HG02571 (cell line): ENCODE results near the gene TBC1D1.
A peak's percentile ranks its signal among the peaks of the same experiment; 100 is the strongest.

Experiments
- ATAC-seq: cut with Tn5 transposase; IDR thresholded peaks from one replicate; pipeline ENCODE4 v1.9.1; 2021; ENCODE audit warnings: mild to moderate bottlenecking, moderate library complexity; ENCODE audit not compliant: unreplicated experiment

Gene TBC1D1, protein sequence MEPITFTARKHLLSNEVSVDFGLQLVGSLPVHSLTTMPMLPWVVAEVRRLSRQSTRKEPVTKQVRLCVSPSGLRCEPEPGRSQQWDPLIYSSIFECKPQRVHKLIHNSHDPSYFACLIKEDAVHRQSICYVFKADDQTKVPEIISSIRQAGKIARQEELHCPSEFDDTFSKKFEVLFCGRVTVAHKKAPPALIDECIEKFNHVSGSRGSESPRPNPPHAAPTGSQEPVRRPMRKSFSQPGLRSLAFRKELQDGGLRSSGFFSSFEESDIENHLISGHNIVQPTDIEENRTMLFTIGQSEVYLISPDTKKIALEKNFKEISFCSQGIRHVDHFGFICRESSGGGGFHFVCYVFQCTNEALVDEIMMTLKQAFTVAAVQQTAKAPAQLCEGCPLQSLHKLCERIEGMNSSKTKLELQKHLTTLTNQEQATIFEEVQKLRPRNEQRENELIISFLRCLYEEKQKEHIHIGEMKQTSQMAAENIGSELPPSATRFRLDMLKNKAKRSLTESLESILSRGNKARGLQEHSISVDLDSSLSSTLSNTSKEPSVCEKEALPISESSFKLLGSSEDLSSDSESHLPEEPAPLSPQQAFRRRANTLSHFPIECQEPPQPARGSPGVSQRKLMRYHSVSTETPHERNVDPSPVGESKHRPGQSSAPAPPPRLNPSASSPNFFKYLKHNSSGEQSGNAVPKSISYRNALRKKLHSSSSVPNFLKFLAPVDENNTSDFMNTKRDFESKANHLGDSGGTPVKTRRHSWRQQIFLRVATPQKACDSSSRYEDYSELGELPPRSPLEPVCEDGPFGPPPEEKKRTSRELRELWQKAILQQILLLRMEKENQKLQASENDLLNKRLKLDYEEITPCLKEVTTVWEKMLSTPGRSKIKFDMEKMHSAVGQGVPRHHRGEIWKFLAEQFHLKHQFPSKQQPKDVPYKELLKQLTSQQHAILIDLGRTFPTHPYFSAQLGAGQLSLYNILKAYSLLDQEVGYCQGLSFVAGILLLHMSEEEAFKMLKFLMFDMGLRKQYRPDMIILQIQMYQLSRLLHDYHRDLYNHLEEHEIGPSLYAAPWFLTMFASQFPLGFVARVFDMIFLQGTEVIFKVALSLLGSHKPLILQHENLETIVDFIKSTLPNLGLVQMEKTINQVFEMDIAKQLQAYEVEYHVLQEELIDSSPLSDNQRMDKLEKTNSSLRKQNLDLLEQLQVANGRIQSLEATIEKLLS (N-terminal part only)

DNA sequence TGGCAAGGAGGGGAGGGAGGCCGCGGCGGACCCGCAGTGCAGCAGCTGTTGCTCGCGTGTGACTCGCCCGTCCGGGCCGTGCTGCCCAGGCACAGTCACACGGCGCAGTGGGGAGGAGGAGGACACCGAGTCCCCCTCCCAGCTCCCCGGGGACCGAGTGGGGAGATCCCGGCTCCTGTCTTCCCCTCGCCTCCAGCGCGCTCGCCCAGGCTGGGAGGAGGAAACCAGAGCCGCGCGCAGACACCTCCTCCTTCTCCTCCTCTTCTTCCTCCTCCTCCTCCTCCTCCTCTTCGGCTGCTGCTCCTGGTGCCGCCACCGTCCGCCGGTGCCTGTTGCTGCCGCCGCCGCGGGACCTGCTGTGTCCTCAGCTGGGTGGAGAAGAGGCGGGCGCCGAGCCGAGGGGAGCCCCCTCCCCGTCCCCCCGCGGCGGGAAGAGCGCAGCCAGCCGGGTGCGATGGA, at the start of gene TBC1D1:
TBC1D1 (plus strand) TSS at position 284 of the 459 bp plus-strand sequence. CDS start 11,012 bp downstream, outside the sequence.
- peak; percentile 34 for ATAC-seq

DNA sequence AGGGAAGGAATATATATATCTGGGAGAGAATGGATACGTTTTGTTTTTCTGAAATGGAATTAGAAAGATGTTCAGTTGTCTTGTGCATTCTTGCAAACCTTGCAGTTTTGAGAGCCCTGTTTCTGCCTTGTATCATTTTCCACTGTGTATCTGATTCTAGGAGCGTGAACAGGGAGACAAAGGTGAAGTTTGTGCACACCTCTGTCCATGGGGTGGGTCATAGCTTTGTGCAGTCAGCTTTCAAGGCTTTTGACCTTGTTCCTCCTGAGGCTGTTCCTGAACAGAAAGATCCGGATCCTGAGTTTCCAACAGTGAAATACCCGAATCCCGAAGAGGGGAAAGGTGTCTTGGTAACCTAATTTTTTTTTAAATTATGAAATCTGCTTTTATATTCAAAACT, 46.7 kb upstream of the TBC1D1 start:
- ATAC-seq: no peak

DNA sequence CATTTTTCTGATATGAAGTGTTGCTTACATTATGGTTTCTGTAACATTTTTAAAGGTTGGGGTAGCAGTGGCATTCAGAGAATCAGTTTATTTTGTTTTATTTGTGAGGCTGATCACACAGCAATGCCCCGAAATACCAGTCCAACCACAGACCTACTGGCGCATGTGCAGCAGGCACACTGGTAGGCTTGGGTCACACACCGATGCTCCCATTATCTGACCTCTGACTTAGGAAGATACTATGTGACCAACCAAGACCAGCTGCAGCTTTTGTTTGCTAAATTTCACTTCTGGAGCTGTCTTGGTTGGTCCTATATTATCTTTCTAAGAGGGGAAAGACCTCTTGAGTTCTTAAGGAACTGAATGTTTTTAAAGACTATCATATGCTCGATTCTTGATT, 45.7 kb upstream of the TBC1D1 start:
- no peak for ATAC-seq

DNA sequence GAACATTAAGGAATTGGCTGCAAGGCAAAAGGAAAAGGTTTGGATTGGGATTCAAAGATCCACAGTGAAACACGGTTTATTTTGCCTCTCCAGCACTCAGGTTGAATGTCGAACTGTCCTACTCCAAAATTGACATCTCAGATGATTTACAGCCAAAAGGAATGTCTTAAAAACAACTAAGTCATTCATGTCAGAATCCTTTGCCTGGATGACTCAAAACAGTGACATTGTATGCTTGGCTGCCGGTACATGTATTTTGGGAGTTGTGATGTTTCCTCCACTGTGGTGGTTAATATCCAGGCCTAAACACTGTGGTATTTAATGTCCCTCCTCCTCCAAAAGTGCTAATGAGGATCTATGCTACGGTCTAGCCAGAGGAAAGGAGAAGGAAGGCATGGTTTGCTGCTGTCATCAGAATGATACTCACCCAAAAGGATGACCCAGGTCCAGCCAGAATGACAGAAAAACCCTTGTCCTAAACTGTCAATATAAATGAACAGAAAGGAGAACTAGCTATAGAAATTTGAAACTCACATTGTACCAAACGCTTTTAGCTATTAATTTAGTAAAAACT, 43.5 kb upstream of the TBC1D1 start:
- ATAC-seq: no peak

DNA sequence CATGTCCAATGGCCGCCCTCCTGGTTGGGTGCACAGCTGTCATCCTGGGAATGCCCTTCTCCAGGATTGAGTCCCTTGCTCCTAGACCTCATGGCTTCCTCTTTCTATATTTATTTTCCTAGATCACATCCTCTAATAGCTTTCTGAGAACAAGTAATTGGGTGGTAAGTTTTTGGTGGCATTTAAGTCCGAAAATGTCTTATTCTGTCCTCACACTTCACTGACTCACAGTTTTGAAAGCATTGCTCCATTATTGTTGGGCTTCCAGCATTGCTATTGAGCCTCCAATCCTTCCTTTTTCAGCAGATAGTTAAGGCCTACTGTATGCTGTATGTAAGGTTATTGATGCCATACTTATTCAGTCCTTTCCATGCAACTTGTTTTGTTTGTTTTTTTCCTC, 38.5 kb upstream of the TBC1D1 start:
- ATAC-seq: no peak

DNA sequence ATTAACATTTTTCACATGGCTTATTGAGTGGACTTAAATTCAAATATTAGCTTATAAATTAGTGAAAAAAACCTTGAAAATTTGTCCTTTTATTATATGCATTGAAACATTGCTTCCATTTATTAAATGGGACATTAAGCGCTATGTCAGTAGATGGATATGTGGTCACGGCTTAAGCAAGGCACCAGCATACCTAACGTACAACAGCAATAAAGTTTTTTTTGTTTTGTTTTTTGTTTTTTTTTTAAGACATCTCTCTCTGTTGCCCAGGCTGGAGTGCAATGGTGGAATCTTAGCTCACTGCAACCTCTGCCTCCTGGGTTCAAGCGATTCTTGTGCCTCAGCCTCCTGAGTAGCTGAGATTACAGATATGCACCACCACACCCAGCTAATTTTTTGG, 32.8 kb upstream of the TBC1D1 start:
- ATAC-seq: no peak

DNA sequence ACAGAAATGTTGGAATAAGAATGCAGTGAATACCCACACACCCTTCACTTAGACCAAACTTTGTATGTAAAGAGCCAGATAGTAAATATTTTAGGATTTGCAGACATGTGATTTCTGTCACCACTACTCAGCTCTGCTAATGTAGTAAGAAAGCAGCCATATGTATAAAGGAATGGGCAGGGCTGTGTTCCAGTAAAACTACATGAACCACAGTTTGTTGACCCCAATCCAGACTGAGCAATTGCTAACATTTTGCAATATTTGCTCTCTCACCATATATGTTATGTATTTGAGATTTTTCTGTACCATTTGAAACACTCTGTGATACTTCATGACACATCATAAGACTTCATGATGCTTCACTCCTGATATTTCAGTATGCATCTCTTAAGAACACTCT, 32.0 kb upstream of the TBC1D1 start:
- ATAC-seq: no peak

DNA sequence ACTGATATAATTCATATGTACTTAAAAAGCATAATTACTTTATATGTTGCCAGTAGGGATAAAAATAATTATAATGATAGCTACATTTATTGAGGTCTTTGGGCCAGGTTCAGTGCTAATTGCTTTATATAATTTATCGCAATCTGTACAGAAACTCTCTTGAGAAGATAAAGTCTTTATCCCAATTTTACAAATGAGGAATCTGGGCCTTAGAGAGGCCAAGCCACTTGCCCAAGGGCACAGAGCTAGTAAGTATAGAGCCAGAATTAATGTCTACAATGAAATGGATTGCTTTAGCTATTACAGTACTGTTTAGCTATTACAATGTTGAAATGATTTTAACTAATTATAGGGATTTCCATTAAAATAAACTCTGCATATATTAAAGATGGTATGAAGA, 30.6 kb upstream of the TBC1D1 start:
- no peak for ATAC-seq

DNA sequence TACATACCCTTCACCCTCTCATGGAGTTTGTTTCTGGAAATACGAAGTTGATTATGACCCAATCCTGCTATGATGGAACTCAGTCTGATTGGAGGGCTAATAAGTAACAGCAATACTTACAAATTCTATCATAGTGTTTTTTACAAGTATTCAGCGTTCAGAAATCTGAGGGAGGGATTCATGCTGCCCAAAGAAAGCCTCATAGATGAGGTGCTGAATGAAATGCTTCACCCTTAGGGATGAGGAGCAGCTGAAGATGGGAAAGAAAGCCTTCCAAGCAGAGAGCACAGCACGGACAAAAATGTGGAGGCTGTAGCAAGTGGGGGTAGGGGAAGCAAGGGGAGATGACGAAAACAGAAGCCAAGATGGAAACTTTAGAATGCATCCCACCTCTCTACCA, 27.9 kb upstream of the TBC1D1 start:
- no peak for ATAC-seq

DNA sequence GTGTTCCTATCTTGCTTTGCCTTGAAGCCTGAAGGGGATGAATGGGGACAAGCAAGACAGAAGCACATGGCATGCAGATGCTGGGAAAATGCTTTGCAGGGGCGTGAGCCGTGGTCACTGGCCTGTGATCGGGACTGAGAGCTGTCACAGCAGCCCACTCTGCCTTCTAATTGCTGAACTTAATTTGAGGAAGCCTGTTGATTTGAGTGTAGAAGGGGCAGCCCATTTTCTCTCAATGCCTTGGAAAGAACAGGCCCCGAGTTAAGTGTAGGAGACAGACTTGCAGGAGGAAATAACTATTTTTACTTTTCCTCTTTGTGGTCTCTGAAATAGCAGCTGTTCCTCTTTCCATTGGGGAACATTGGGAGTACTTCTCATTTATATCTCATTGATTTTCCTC, 26.1 kb upstream of the TBC1D1 start:
- no peak for ATAC-seq

DNA sequence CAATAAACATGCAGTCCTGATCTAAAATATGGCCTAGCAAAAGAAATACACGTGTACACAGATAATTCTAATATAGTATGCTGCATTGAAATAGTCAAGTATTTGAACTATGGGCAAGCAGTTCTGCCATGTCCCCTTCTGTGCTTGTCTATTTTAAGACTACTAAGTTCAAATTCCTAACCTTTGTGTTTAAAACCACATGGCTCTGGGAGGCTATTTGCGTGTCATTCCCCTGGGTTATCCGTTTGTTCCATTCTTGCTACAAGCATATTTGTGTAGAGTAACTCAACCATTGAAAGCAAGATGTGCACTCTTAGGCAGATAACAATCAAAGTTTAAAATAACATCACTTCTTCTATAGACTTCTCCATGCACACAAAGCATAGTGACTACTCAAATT, 25.4 kb upstream of the TBC1D1 start:
- no peak for ATAC-seq

DNA sequence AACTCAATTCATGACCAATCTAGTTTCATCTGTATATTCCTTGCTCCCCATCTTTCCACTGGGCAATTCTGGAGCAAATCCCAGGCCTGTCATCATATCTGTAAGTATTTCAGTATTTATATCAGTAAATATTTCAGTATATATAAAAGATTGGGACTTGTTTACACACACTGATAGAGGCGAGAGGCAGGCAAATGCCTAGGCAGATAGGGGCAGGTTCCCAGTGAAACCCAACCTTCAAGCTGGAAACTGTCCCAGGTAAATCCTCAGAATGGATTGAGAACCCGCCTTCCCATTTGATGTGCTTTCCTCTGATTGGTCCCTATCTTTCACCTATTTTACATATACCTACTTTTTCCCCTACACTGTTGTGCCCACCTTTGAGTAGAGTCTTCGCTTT, 23.8 kb upstream of the TBC1D1 start:
- no peak for ATAC-seq

DNA sequence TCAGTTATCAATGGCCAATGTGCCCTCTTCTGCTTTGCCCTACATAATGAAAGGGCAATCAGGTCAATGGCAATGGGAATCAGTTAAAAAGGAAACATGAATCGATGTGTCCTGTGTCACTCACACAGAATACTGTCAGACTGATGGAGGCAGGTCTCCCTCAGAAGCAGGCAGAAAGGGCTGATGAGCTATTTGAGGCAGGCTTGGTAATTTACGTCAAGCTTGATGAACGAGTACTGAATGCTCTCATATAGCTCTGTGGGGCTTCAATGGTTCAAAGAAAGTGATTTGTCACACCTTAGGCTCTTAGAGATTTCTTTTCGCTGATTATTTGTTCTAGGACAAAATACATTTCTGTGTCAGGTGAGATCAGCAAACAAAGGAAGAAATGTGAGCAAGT, 22.6 kb upstream of the TBC1D1 start:
- ATAC-seq: no peak

DNA sequence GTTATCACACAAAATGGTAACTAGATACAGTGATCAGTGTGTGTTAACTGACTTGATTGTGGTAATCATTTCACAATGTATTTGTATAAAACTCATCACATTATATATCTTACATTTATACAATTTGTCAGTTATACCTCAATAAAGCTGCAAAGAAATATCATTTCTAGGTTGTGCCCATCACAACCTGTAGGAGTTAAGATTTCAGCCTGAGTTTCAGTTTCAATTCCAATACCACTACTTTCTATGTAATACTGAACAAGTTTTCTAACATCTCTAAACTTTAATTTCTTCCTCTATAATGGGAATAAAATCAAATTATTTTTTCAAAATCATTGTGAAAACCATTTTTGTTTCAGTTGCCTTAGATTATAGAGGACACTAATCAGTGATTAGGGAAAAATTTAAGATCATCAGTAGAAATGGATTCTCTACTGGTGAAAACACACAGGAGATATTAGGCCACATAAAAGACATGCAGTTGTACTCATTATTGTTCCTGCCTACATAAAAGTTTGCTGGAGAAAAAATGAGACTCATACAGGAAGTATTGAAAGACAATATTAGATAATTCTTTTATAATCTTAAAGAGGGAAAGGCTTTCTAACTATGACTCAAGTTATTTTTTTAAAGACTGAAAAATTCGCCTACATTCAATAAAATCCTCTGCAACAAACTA, 18.4 kb upstream of the TBC1D1 start:
- ATAC-seq: no peak

DNA sequence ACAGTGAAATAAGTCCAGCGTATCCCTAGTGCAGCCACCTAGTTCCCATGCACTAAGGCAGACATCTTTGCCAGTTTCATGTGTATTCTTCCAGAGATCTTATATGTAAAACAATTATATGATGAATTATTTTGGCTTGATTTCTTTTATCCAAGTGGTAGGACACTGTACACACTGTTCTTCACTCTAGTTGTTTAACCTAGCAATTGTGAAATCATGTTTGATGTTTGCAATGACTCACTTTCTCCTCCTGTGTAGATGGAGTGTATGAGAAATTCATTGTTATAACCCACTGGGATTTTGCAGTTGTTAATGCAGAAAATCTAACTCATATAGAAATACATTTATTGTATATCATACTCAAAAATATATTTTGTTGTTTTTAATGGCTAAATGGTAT, 17.5 kb upstream of the TBC1D1 start:
- ATAC-seq: no peak

DNA sequence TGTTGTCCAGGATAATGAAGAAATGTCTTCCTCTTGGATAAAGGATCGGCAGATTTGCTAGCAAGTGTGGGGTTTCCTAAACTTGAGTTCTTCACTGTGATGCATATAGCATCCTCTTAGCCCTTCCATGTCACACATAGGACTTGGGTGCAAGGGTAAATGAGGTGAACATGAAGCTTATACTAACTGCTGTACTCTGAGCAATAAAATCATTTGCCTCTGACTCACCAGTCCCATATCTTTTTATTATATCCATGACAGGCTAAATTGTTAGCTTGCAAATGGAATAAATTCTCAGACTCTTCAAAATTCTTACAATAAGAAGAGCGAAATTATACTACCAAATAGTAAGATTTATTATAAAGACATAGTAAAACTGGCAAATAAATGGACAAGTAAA, 14.7 kb upstream of the TBC1D1 start:
- ATAC-seq: no peak

DNA sequence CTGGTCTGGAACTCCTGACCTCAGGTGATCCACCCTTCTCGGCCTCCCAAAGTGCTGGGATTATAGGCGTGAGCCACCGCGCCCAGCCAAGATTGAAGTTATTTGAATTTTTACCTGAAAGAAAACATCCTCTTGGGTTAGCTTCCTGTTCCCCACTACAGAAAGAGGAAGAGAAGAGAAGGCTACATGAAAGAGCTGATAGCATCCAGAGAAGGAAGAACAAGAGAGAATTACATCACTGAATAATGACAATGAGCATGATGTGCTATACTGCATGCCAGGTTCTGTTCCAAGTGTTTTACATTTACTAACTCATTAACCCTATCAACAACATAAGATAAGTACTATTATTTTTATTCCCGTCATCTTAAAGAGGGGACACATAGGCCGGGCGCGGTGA, 11.5 kb upstream of the TBC1D1 start:
- no peak for ATAC-seq

DNA sequence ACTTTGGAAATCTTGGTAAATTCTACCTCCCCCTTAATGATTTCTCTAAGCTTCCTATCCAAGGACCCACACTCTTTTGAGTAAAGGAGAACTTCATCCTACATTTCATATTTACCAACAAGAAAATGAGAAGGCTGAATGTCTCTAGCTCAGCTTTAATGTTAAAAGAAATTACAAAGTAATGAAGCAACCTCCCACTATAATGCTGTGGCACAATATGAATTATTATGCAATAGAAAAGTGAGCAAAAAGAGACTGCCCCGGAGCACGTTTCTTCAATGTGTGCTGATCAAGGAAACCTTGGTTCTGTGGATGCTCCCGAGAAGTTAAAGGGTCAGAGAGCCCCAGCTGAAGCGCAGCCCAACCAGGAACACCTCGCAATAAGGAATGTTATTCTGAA, 9.1 kb upstream of the TBC1D1 start:
- ATAC-seq: no peak

DNA sequence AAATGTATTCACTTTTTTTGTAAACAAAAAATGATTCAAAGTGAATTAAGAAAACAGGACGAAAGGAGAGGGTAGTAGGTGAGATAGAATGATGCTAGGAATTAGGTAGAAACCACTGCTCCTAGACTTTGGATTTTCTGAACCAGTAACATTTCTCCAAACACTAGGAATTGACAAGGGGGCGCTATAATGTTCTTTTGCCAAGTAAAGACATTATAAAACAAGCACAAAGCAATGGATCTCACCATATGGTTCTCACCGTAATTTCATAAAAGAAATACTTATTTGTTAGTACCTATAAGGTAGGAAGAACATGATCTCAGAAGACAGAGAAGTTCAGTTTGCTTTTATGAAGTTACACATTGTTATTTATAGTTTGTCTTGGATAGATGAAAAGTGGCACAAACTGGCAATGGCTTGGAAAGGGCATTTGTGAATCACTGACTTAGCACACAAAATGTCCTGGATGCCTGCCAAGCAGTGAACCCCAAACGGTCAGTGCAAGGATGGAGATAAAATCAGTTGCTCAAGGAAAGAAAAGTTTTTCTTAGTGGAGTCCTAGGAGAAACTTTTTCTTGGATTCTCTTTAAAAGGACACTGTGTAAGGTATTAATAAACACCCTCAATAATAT, 8.1 kb upstream of the TBC1D1 start:
- no peak for ATAC-seq
